ENCODE results near the gene UPK1A. TPM values are rescaled to one million over a fixed set of nuclear protein-coding genes. Genes with fewer than 3 reads are reported as not detected.

UPK1A gene
- total and polyA plus RNA-seq, 2 of the 8 experiments (the other 6 are each of a cell fraction or from before 2014, with no cell fraction given), result 0.56 to 9.9 TPM

GRCh38 chr19:35727053-35727955 is 61.0 kb downstream of the UPK1A start:
- WGBS, 2 experiments (ENCODE audit: extremely low coverage in 1 of 2, insufficient coverage in 1 of 2, insufficient read length in 1 of 2, insufficient replicate concordance in 2 of 2, low coverage in 1 of 2, low lambda C conversion rate in 2 of 2, missing lambda C conversion rate in 1 of 2), result 97% methylated on average over 20 of the region's 25 CpGs; no CpG with 5 or more reads in 1 of the 2 experiments
- no peak overlapping the region for H3K18ac ChIP-seq (ENCODE audit: extremely low read depth, low read length)
- no peak overlapping the region for H4K5ac ChIP-seq (ENCODE audit: insufficient read length, low read depth, low read length)
- H2AK5ac ChIP-seq (ENCODE audit: low read depth, low read length), result no peak overlapping the region
- no peak overlapping the region for H2AFZ ChIP-seq (ENCODE audit: low read length)
- no peak overlapping the region for H3K9ac ChIP-seq (replicated peaks in 1 of 4; ENCODE audit: extremely low read depth in 1 of 4, low read depth in 3 of 4, low read length in 3 of 4)
- no peak overlapping the region for H2BK12ac ChIP-seq (ENCODE audit: low read depth, low read length)
- no peaks in the 10 kb centered on the region for H3K23me2 ChIP-seq (ENCODE audit: low read depth, low read length)
- CTCF ChIA-PET (ENCODE audit: partially characterized antibody), result interaction anchor here (1.1 to 11.8 kb wide), 3 partner anchors 11 to 35 kb away, joined by 3 to 80 read pairs (median 7); partner anchors contain the start of gene IGFLR1
- no peak overlapping the region for H2BK120ac ChIP-seq (replicated peaks; ENCODE audit: low read depth, low read length)
- no peak overlapping the region for H2BK15ac ChIP-seq (ENCODE audit: low read length)
- H3K4ac ChIP-seq (replicated peaks; ENCODE audit: insufficient read length, low read depth, low read length), result no peak overlapping the region
- FAIRE-seq, result no peak
- no peak overlapping the region for H3K4me2 ChIP-seq (ENCODE audit: insufficient read depth in 1 of 2, low read depth in 2 of 2, low read length in 2 of 2)
- no peak overlapping the region for H3K23ac ChIP-seq (ENCODE audit: insufficient read length)
- no peak overlapping the region for H3K27ac ChIP-seq (ENCODE audit: low read depth, low read length)
- peaks cover 12 to 18% of the 10 kb centered on the region in 2 experiments for H4K20me1 ChIP-seq (replicated peaks in 1 of 2; ENCODE audit: control insufficient read depth in 1 of 2, insufficient read depth in 2 of 2, low read length in 2 of 2)
- H4K8ac ChIP-seq (ENCODE audit: extremely low read depth, insufficient read depth, low read length), result no peak overlapping the region
- H2BK5ac ChIP-seq (ENCODE audit: low read depth, low read length), result no peak overlapping the region
- H2BK20ac ChIP-seq (ENCODE audit: low read length), result no peak overlapping the region
- no peak for DNase-seq (ENCODE audit: low read depth in 1 of 2, low spot score in 2 of 2)
- POLR2A ChIA-PET (ENCODE audit: partially characterized antibody), result interaction anchor here (1.3 to 6.1 kb wide), 5 partner anchors 9 to 19 kb away, joined by 3 to 39 read pairs (median 12); partner anchors contain the start of genes KMT2B, PSENEN and U2AF1L4
- H3K36me3 ChIP-seq (ENCODE audit: control insufficient read depth in 2 of 4, insufficient read depth in 4 of 4, low read length in 3 of 4), result peaks cover 45 to 83% (median 82%) of the 10 kb centered on the region in 4 experiments
- no peaks in the 10 kb centered on the region for H3K27me3 ChIP-seq (replicated peaks in 1 of 4; ENCODE audit: control insufficient read depth in 3 of 4, extremely low read depth in 1 of 4, insufficient read depth in 3 of 4, low read length in 3 of 4)
- no peaks in the 10 kb centered on the region for H3K79me1 ChIP-seq (ENCODE audit: low read depth, low read length)
- no peaks in the 10 kb centered on the region for H3K4me1 ChIP-seq (replicated peaks in 1 of 4; ENCODE audit: control insufficient read depth in 3 of 4, insufficient read depth in 4 of 4, low read length in 3 of 4)
- H3K4me3 ChIP-seq (ENCODE audit: extremely low read depth in 1 of 4, insufficient read depth in 2 of 4, low read depth in 3 of 4, low read length in 4 of 4), result no peak overlapping the region
- no peak overlapping the region for H4K91ac ChIP-seq (replicated peaks; ENCODE audit: insufficient read length, low read length)
- no peak overlapping the region for H3K56ac ChIP-seq (replicated peaks; ENCODE audit: insufficient read length, low read depth, low read length)
- H3K14ac ChIP-seq (ENCODE audit: insufficient read length), result no peak overlapping the region
- no peaks in the 10 kb centered on the region; a peak in 1 of 4 replicates for H3K79me2 ChIP-seq (ENCODE audit: control insufficient read depth in 1 of 2, insufficient read depth in 2 of 2, low read length in 2 of 2)
- H3K9me3 ChIP-seq (ENCODE audit: insufficient read depth in 2 of 2, low read depth in 1 of 2, low read length in 1 of 2), result no peaks in the 10 kb centered on the region
- TF ChIP-seq HDAC2 (IDR thresholded peaks at IDR 0.05; ENCODE audit: borderline replicate concordance in 1 of 2, low read depth in 2 of 2, low read length in 2 of 2) (no peak), SRF (IDR thresholded peaks at IDR 0.05; ENCODE audit: low read depth, low read length) (no peak), CTCF (IDR thresholded peaks at IDR 0.05; ENCODE audit: control extremely low read depth in 1 of 3, insufficient read depth in 1 of 3, low read depth in 1 of 3, low read length in 3 of 3) (no peak), USF2 (IDR thresholded peaks at IDR 0.05; ENCODE audit: low read length) (no peak), KDM5A (IDR thresholded peaks at IDR 0.05; ENCODE audit: low read length) (no peak), TBP (IDR thresholded peaks at IDR 0.05; ENCODE audit: low read depth, low read length) (no peak), RBBP5 (IDR thresholded peaks at IDR 0.05; ENCODE audit: borderline replicate concordance, low read depth, low read length) (no peak)

All from H1 (cell line).